HepG2 (cell line): ENCODE data around the gene FABP1. TPM values are rescaled to one million over a fixed set of nuclear protein-coding genes. Genes with fewer than 3 reads are reported as not detected.
A peak's percentile ranks its signal among the peaks of the same experiment; 100 is the strongest.

Experiments
- ARID2 ChIP-seq: sonication (generic); formaldehyde crosslinking; IDR thresholded peaks from 2 replicates; pipeline ENCODE4 v1.8.1; 2022; ENCODE audit warnings: mild to moderate bottlenecking, missing genetic modification reagents, borderline replicate concordance
- ATM ChIP-seq: fragments of 450-650 bp; IDR thresholded peaks from 2 replicates; pipeline ENCODE4 v1.7.1; 2017; ENCODE audit warnings: mild to moderate bottlenecking, borderline replicate concordance
- CENPT ChIP-seq: sonication (generic); formaldehyde crosslinking; IDR thresholded peaks from 2 replicates; pipeline ENCODE4 v1.8.0; 2022; ENCODE audit warnings: low read depth, mild to moderate bottlenecking, moderate library complexity, missing genetic modification reagents
- DRAP1 ChIP-seq: IDR thresholded peaks from 2 replicates; pipeline ENCODE4 v1.6.1; 2016; ENCODE audit warnings: missing genetic modification reagents, missing compliant biosample characterization
- EEA1 ChIP-seq: sonication (generic); formaldehyde crosslinking; IDR thresholded peaks from 2 replicates; pipeline ENCODE4 v1.5.1; 2020; ENCODE audit warnings: mild to moderate bottlenecking, missing genetic modification reagents, borderline replicate concordance
- GABPB1 ChIP-seq: IDR thresholded peaks from 2 replicates; pipeline ENCODE4 v1.6.1; 2016; ENCODE audit warnings: mild to moderate bottlenecking, missing genetic modification reagents, moderate library complexity, missing compliant biosample characterization
- HNF4G ChIP-seq, 2 experiments: sonication (generic) in 1 of 2; formaldehyde crosslinking in 1 of 2; IDR thresholded peaks; 2 replicates each; pipeline versions ENCODE4 v1.4.0 to v1.6.1; 2011 to 2020; ENCODE audit warnings: borderline replicate concordance in 2 of 2, low read depth in 2 of 2, mild to moderate bottlenecking in 2 of 2, low read length in 1 of 2, missing genetic modification reagents in 1 of 2, moderate library complexity in 1 of 2
- KAT7 ChIP-seq: IDR thresholded peaks from 2 replicates; pipeline ENCODE4 v1.6.1; 2018; ENCODE audit warnings: borderline replicate concordance, missing compliant biosample characterization
- MATR3 ChIP-seq: sonication (generic); formaldehyde crosslinking; IDR thresholded peaks from 2 replicates; pipeline ENCODE4 v1.4.0; 2020; ENCODE audit warnings: missing genetic modification reagents
- NCOA5 ChIP-seq: sonication (generic); formaldehyde crosslinking; IDR thresholded peaks from 2 replicates; pipeline ENCODE4 v1.4.0; 2020; ENCODE audit warnings: missing genetic modification reagents
- NFE2L1 ChIP-seq: sonication (generic); formaldehyde crosslinking; IDR thresholded peaks from 2 replicates; pipeline ENCODE4 v1.4.0; 2020; ENCODE audit warnings: missing genetic modification reagents, mild to moderate bottlenecking, borderline replicate concordance
- RARA ChIP-seq: IDR thresholded peaks from 2 replicates; pipeline ENCODE4 v1.6.1; 2016; ENCODE audit warnings: missing genetic modification reagents, missing compliant biosample characterization
- SMARCC2 ChIP-seq: fragments of 450-650 bp; IDR thresholded peaks from 2 replicates; pipeline ENCODE4 v1.6.1; 2017; ENCODE audit warnings: antibody characterized with exemption, mild to moderate bottlenecking
- TFDP1 ChIP-seq: IDR thresholded peaks from 2 replicates; pipeline ENCODE4 v1.6.1; 2016; ENCODE audit warnings: missing compliant biosample characterization, missing genetic modification reagents, borderline replicate concordance
- YY1 ChIP-seq: IDR thresholded peaks from 2 replicates; pipeline ENCODE4 v1.6.1; 2011; ENCODE audit warnings: low read length, low read depth, moderate library complexity, mild to moderate bottlenecking; ENCODE audit not compliant: insufficient read depth, insufficient replicate concordance
- ZBTB37 ChIP-seq: sonication (generic); formaldehyde crosslinking; IDR thresholded peaks from 2 replicates; pipeline ENCODE4 v1.4.0; 2020; ENCODE audit warnings: mild to moderate bottlenecking, missing genetic modification reagents
- ZNF18 ChIP-seq: sonication (generic); formaldehyde crosslinking; IDR thresholded peaks from 2 replicates; pipeline ENCODE4 v1.8.0; 2022; ENCODE audit warnings: mild to moderate bottlenecking, missing genetic modification reagents; ENCODE audit not compliant: insufficient replicate concordance
- ZNF556 ChIP-seq: sonication (generic); formaldehyde crosslinking; IDR thresholded peaks from 2 replicates; pipeline ENCODE4 v1.4.0; 2020; ENCODE audit warnings: mild to moderate bottlenecking, missing genetic modification reagents, borderline replicate concordance
- ZNF775 ChIP-seq: sonication (generic); formaldehyde crosslinking; IDR thresholded peaks from 2 replicates; pipeline ENCODE4 v1.4.0; 2020; ENCODE audit warnings: missing genetic modification reagents, mild to moderate bottlenecking, moderate library complexity, borderline replicate concordance
- ZNF792 ChIP-seq: IDR thresholded peaks from 2 replicates; pipeline ENCODE4 v1.6.1; 2016
- ZSCAN5A ChIP-seq: sonication (generic); formaldehyde crosslinking; IDR thresholded peaks from 2 replicates; pipeline ENCODE4 v1.8.0; 2022; ENCODE audit warnings: mild to moderate bottlenecking, missing genetic modification reagents, borderline replicate concordance
- ZZZ3 ChIP-seq: sonication (generic); formaldehyde crosslinking; IDR thresholded peaks from 2 replicates; pipeline ENCODE4 v1.4.0; 2020; ENCODE audit warnings: missing genetic modification reagents, mild to moderate bottlenecking, borderline replicate concordance
- polyA plus RNA-seq, 8 experiments: library from polyadenylated mRNA; depleted of rRNA in 3 of 8; stranded (reverse) in 7 of 8; unstranded in 1 of 8; fragments of >200 nt; fragmentation: Illumina TruSeq in 4 of 8; extraction: Trizol in 4 of 8; gene quantifications; 2 replicates each; pipeline versions ENCODE4 v1.2.1 to v1.2.3, GENCODE V29; 2011 to 2016; ENCODE audit warnings: low read depth in 4 of 8, missing spikeins in 1 of 8, mixed read lengths in 1 of 8; ENCODE audit not compliant: insufficient read depth in 1 of 8
- total RNA-seq, 5 experiments: library from RNA; depleted of rRNA; stranded (reverse); fragments of >200 nt; fragmentation: Illumina TruSeq; extraction: Trizol; gene quantifications; 2 replicates each; pipeline ENCODE4 v1.2.3, GENCODE V29; 2016; ENCODE audit warnings: low read depth in 1 of 5

FABP1 gene
- total and polyA plus RNA-seq, 2 of the 13 experiments (the other 11 are each of a cell fraction or from before 2014, with no cell fraction given) = 644 to 1,608 TPM

- 0 out of 2 replicates have a peak, but pooled peaks have one; percentile 77 for TF ChIP-seq ZNF775 (CRISPR knock-in tag)
- no peak for TF ChIP-seq KAT7 (CRISPR knock-in tag)
- no peak for TF ChIP-seq RARA (CRISPR knock-in tag)
- TF ChIP-seq CENPT (CRISPR knock-in tag) = no peak
- no peak for TF ChIP-seq EEA1 (CRISPR knock-in tag)
- TF ChIP-seq ZNF18 (CRISPR knock-in tag) = no peak
- no peak for TF ChIP-seq MATR3 (CRISPR knock-in tag)
- 0 out of 2 replicates have a peak, but pooled peaks have one; percentile 14 for TF ChIP-seq TFDP1
- TF ChIP-seq NFE2L1 = no peak
- no peak for TF ChIP-seq SMARCC2
- TF ChIP-seq ZNF556 (CRISPR knock-in tag) = peak; percentile 81; the same call in 1 of the 2 replicates
- no peak for TF ChIP-seq ZNF792 (CRISPR knock-in tag)
- TF ChIP-seq HNF4G (IDR thresholded peaks at IDR 0.05; ENCODE audit: borderline replicate concordance, low read depth, low read length) = no peak
- 0 out of 2 replicates have a peak, but pooled peaks have one; percentile 40 for TF ChIP-seq HNF4G (CRISPR knock-in tag; IDR thresholded peaks at IDR 0.05; ENCODE audit: borderline replicate concordance, low read depth)
- TF ChIP-seq ZSCAN5A = peak; percentile 49; the same call in 1 of the 2 replicates
- TF ChIP-seq ZZZ3 (CRISPR knock-in tag) = no peak
- no peak for TF ChIP-seq ARID2
- no peak for TF ChIP-seq YY1
- no peak for TF ChIP-seq ATM
- TF ChIP-seq NCOA5 (CRISPR knock-in tag) = peak; percentile 73; the same call in 1 of the 2 replicates
- TF ChIP-seq DRAP1 = peak; percentile 31
- TF ChIP-seq ZBTB37 (CRISPR knock-in tag) = no peak
- no peak for TF ChIP-seq GABPB1 (CRISPR knock-in tag)
These were observed 5.5 kb downstream of the FABP1 start (continued) for GRCh38 chr2:88122141-88122884.
